ENCODE data around the gene SLC39A13.

- TF ChIP-seq CTCF (IDR thresholded peaks at IDR 0.05) (no peak), POLR2A (IDR thresholded peaks at IDR 0.05) (no peak)
Measured at GRCh38 chr11:47360341-47360740, 48.0 kb upstream of the SLC39A13 start.

Measured in thyroid gland (tissue), 4 donors.